SK-N-SH treated with all-trans-retinoic acid at 6 μM for 48 hours (cell line): ENCODE data around the gene ABCC6.
"Not testable (repeated sequence)": the region's sequence is repeated elsewhere in the genome, so short reads cannot be mapped to it uniquely, and the experiment has no call there.

ENCODE experiments used
- ZFP30 ChIP-seq: fragments of 450-650 bp; formaldehyde crosslinking; IDR thresholded peaks from 2 replicates; pipeline ENCODE4 v1.5.0; 2022; ENCODE audit warnings: mild to moderate bottlenecking, moderate library complexity
- ZNF565 ChIP-seq: fragments of 450-650 bp; formaldehyde crosslinking; conservative IDR thresholded peaks from 2 replicates; pipeline ENCODE4 v1.5.0; 2020; ENCODE audit warnings: low read depth, mild to moderate bottlenecking, moderate library complexity

DNA sequence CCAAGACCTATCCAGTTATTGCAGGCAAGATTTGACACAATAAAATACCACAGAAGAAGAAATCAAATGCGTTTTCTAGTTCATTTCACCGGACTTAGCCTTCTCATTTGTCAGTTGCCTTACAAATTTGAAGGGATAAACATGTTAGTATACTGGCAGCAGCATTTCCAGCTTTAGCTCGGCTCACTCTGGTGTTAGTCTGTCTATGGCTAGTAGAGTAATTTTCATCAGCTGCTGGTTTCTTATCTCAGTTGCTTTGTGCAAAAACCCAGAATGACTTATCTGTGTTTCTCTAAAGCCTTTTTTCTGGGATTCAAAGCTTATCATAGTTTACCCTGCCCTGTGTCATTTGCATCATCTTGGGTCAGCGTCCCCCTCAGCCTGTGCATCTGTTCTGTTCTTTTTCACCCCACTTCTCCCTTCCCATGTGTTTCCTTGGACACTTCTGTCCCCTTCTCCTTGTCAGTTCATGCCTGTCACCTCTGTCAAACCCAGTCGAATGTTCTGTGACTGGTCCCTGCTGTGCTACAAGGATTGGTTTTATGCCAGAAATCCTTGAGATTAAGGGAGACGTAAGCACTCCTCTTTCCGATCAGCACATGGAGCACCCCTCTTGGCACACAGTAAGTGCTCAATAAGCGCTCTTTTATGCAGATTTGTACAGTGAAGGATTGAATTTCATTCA is 23.4 kb upstream of the ABCC6 start:
- TF ChIP-seq ZFP30; ZNF565 (CRISPR knock-in tag): not testable (repeated sequence)
